ENCODE results near the gene GDF7. TPM values are rescaled to one million over a fixed set of nuclear protein-coding genes. Genes with fewer than 3 reads are reported as not detected.
"Not testable (repeated sequence)": the region's sequence is repeated elsewhere in the genome, so short reads cannot be mapped to it uniquely, and the experiment has no call there.

Gene GDF7
- polyA plus RNA-seq, 3 donors, result 1.9 to 4.0 (median 3.8) TPM

DNA sequence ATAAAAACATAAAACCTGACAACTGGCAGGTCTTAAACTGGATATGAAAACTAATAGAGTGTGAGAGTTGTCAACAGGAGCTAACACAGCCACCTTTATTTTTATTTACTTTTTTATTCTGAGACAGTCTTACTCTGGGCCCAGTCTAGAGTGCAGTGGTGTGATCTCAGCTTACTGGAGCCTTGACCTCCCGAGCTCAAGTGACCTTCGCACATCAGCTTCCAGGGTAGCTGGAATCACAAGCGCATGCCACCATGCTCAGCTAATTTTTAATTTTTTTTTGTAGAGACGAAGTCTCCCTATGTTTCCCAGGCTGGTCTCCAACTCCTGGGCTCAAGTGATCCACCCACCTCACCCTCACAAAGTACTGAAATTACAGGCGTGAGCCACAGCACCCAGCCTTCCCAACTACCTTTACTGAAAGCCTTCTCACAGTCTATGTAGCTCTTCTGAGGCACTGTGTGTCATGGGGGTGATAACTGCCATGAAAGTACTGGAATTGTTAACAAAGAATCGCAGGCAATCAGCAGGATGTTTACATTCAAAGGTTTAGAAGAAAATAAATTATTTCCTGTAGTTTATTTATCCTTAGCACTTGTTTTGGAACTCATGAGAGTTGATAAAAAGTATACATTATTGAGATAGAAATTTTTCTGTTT, 24.3 kb downstream of the GDF7 start:
- DNase-seq (ENCODE audit: low read depth in 3 of 3, low spot score in 2 of 3), result no peak

DNA sequence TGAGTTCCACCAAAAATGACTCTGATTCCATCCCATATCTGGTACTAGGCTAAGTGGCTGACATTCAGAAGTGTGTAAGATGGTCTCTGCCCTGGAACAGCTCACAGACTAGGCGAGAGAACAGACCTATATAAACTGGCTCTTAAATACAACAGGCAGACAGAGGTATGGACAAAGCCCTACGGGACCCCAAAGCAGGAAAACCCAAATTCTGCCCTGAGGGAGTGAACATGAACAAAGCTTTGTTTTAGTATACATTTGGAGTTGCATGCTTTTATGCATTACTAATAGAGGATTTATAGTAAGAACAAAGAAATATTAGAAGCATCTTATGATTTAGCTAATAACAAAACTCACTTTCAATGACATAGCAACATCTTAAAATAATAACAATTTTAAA, 25.1 kb downstream of the GDF7 start:
- no peak for DNase-seq (ENCODE audit: low read depth in 3 of 3, low spot score in 2 of 3)

DNA sequence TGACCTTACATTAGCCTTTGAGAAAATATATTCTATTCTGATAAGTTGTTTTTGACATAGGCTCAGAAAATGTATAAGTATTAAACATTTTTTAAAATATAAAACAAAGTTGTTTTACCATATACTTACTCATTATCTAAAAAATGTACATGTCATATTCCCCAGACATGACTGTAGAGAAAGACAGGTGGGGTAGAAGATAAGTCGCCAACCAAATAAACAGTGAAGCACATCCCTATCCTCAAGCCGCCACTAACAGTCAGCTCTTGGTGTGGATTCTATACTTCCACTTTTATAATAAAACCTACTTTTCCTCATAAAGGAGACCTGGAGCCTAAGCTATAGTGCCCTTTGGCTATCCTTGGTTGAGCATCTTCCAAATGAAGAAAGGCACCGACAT, 26.4 kb downstream of the GDF7 start:
- no peak for DNase-seq (ENCODE audit: low read depth in 3 of 3, low spot score in 2 of 3)

GRCh38 chr2:20696366-20696765, 29.4 kb downstream of the GDF7 start:
- no peak for DNase-seq (ENCODE audit: low read depth in 3 of 3, low spot score in 2 of 3)

DNA sequence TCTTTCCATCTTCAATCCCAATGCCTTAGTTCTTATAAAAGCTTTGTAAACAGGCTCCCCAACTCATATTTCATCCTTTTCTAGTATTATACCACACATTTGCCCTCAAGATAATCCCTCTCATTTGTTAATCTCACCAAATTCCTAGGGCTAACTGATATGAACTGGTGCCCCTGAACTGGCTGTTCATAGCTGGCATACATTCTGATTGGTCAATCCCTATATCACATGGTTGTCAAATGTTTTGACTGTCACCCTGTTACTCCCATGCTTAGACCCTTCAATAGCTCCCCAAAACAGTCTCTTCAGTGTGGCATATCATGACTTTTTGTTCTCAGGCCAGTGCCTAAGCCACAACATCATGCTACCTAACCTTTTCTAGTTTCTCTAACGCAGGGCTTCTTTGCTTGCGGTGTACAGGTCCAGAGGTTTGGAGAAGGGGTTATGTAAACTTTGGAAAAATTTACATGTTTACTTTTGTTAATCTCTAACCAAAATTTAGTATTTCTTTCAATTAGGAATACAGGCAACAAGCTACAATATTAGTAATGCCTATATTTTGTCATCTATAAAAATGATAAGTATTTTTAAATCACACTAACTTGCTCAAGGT, 30.5 kb downstream of the GDF7 start:
- no peak for DNase-seq (ENCODE audit: low read depth in 3 of 3, low spot score in 2 of 3)

GRCh38 chr2:20698916-20699613, 32.1 kb downstream of the GDF7 start:
- DNase-seq (ENCODE audit: low read depth in 3 of 3, low spot score in 2 of 3), result no peak

GRCh38 chr2:20702563-20702962, 35.6 kb downstream of the GDF7 start:
- no peak for DNase-seq (ENCODE audit: low read depth in 3 of 3, low spot score in 2 of 3)

DNA sequence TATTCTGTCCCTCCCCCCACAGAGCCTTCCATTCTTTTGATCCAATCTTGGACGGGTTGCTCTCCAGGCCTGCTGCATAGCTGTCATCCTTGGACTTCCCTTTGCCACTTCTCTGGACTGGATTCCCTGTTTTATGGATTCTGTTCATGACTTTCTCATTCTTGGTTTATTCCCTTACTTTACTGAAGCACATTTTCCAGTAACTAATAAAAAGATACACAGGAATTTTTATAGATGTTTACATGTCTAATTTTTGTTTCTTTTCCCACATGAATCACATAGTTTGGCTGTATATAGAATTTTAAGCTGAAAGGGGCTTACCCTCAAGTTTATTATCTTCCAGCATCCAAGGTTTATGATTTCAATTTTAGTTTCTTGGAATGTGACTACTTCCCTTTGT, 37.9 kb downstream of the GDF7 start:
- DNase-seq (ENCODE audit: low read depth in 3 of 3, low spot score in 2 of 3), result no peak

DNA sequence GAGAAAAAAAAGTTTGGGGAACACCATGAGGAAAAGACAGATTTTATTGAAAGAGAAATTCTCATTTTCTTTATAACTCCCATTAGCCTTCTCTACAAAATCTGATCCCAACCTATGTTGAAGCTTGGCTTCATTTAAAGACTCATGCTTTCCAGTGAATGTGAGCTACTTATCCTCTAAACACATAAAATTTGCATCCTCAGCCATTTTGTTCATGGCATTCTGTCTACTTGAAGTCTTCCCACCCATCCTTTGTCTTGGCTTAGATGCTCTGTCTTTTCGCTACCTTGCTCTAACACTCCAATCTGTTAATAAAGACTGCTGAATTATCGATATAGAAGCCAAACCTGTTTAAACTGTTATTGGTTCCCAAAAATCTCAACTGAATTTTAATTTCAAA, 39.3 kb downstream of the GDF7 start:
- no peak for DNase-seq (ENCODE audit: low read depth in 3 of 3, low spot score in 2 of 3)

- no peak for DNase-seq (ENCODE audit: low read depth in 3 of 3, low spot score in 2 of 3)
Observed at GRCh38 chr2:20706786-20707185, 39.8 kb downstream of the GDF7 start.

GRCh38 chr2:20707601-20708000, 40.7 kb downstream of the GDF7 start:
- no peak for DNase-seq (ENCODE audit: low read depth in 3 of 3, low spot score in 2 of 3)

- not testable (repeated sequence) for DNase-seq (ENCODE audit: low read depth in 3 of 3, low spot score in 2 of 3)
Observed at GRCh38 chr2:20711641-20712040, 44.7 kb downstream of the GDF7 start.

DNA sequence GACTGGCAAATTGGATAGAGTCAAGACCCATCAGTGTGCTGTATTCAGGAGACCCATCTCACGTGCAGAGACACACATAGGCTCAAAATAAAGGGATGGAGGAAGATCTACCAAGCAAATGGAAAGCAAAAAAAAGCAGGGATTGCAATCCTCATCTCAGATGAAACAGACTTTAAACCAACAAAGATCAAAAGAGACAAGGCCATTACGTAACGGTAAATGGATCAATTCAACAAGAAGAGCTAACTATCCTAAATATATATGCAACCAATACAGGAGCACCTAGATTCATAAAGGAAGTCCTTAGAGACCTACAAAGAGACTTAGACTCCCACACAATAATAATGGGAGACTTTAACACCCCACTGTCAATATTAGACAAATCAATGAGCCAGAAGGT, 46.6 kb downstream of the GDF7 start:
- not testable (repeated sequence) for DNase-seq (ENCODE audit: low read depth in 3 of 3, low spot score in 2 of 3)

GRCh38 chr2:20714412-20714811, 47.5 kb downstream of the GDF7 start:
- not testable (repeated sequence) for DNase-seq (ENCODE audit: low read depth in 3 of 3, low spot score in 2 of 3)

DNA sequence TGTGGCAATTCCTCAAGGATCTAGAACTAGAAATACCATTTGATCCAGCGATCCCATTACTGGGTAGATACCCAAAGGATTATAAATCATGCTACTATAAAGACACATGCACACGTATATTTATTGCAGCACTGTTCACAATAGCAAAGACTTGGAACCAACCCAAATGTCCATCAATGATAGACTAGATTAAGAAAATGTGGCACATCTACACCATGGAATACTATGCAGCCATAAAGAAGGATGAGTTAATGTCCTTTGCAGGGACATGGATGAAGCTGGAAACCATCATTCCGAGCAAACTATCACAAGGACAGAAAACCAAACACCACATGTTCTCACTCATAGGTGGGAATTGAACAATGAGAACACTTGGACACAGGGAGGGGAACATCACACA, 49.2 kb downstream of the GDF7 start:
- DNase-seq (ENCODE audit: low read depth in 3 of 3, low spot score in 2 of 3), result not testable (repeated sequence)

DNA sequence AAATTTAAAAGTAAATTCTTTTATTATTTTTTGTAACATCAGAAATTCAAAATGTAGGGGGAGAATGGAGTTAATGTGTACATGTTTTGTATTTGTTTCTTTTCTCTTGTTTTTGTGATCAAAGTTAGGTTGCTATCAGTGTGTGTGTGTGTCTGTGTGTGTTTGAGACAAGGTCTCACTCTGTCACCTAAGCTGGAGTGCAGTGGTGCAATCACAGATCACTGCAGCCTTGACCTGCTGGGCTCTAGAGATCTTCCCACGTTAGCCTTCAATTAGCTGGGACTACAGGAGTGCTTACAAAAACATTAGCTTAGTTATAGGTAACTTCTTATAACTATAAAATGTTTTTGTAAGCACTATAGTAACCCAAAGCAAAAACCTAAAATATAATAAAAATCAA, 50.7 kb downstream of the GDF7 start:
- no peak for DNase-seq (ENCODE audit: low read depth in 3 of 3, low spot score in 2 of 3)

DNA sequence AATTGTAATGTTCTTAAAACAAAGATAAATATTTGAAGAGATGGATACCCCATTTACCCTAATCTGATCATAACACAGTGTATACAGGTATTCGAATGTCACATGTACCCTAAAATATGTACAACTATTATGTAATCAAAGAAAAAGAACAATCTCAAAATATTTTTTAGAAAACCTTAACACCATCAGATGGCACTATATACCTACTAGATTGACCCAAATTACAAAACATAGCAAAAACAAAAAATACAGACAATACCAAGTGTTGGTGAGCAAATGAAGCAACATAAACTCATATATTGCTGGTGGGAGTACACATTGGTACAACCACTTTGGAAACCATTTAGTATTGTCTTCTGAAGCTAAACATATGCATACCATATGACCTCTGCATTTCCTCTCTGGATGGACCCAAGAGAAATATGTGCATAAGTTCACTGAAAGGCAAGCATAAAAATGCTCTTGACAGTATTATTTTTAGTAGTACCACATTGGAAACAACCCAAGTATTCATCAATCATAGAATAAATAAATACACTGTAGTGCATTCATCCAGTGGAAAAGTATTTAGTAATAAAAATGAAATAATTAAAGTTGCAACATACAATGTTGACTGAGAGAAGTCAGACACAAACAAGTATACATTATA, 55.8 kb downstream of the GDF7 start:
- DNase-seq (ENCODE audit: low read depth in 3 of 3, low spot score in 2 of 3), result no peak

DNA sequence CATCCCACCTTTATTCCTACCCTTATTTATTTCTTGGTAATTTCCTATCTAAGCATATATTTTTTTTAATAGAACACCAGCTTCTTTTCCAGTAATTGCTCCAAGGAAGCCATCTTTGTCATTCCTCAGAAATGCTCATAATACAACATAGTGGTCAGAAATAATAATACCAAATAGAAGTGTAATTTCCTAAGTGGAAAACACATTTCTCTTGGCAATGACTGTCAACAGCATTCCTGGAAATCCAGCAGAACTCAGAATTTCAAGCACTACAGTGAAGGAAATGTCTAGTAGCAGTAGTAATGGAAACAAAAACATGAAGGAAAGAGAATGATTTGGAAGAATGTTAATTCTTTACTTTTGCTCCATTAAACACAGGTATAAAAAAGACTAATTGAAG, 56.6 kb downstream of the GDF7 start:
- DNase-seq (ENCODE audit: low read depth in 3 of 3, low spot score in 2 of 3), result no peak

DNA sequence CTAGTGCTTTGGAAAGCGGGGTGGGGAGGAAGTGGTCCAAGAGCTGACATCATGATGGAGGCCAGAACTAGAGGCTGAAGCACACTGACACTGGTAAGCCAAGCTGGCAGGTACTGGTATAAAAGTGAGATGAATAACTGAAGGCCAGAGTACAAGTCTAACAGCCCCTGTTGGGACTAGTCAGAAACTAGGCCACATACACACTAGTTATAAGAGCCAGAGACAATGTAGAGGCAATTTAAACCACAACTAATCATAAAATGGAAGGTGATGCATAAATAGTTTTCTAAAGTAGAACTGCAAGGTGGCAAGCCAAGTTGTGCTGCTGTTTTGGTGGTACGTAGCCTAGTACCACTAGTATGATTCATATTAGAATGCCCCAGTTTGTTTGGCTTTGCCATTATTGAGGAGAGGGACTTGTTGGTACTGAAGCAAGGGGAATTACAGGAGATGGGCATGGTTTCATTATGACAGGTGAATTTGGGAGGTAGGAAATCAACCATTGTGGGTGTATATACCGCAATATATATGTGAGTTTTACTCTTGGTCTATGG, 57.6 kb downstream of the GDF7 start:
- no peak for DNase-seq (ENCODE audit: low read depth in 3 of 3, low spot score in 2 of 3)

DNA sequence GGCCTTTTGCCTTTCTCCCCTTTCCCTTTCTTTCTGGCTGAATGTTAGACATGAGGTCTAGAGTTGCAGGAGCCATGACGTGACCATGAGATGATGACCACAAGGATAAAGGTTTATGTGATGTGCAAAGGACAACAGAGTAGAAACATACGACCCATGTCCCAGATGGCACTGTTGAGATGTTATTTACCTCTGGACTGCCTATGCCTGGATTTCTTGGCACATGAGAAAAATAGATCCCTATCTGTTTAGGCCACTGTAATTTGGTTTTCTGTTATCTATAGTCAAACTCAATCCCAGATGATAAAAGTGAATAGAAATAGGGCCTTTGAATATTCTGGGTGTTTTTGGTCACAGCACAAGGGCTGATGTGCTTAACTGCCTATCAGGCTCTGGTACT, 58.8 kb downstream of the GDF7 start:
- DNase-seq (ENCODE audit: low read depth in 3 of 3, low spot score in 2 of 3), result no peak

DNA sequence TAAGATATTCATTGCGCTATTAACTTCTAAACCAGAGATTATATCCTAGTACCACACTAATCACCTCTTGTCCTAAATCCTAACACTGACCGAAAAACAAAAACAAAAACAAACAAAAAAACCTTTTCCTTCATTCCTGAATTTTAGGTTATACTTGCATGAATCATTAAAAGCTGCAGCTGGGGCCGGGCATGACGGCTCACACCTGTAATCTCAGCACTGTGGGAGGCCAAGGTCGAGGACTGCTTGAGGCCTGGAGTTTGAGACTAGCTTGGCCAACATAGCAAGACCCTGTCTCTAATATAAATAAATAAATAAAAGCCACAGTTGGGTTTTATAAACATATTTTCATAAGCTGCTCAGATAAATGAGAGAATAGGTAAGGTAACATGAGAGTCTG, 60.0 kb downstream of the GDF7 start:
- no peak for DNase-seq (ENCODE audit: low read depth in 3 of 3, low spot score in 2 of 3)
